Muscle of leg (tissue), 11 donors: ENCODE measurements around the gene DACT2. TPM values are rescaled to one million over a fixed set of nuclear protein-coding genes. Genes with fewer than 3 reads are reported as not detected.

ENCODE experiments used
- DNase-seq: peaks from one replicate; pipeline ENCODE4 v3.0.0; 2013
- H3K27ac ChIP-seq: one replicate; pipeline ENCODE4 v1.5.1; 2013; ENCODE audit warnings: mild to moderate bottlenecking, low read length, control low read depth
- H3K27me3 ChIP-seq: one replicate; pipeline ENCODE4 v1.6.1; 2013; ENCODE audit warnings: low read length; ENCODE audit not compliant: control insufficient read depth, insufficient read depth
- H3K36me3 ChIP-seq: one replicate; pipeline ENCODE4 v1.6.1; 2013; ENCODE audit warnings: low read length; ENCODE audit not compliant: control insufficient read depth, insufficient read depth
- H3K4me1 ChIP-seq: one replicate; pipeline ENCODE4 v1.6.1; 2013; ENCODE audit warnings: low read length; ENCODE audit not compliant: control insufficient read depth, insufficient read depth
- H3K4me3 ChIP-seq: one replicate; pipeline ENCODE4 v1.5.1; 2013; ENCODE audit warnings: low read length, control low read depth
- H3K9me3 ChIP-seq: replicated peaks from 2 replicates; pipeline ENCODE4 v1.6.1; 2013; ENCODE audit warnings: low read depth, low read length; ENCODE audit not compliant: control insufficient read depth
- WGBS: methylation state at CpG from one replicate; pipeline ENCODE4 v1.1.5; 2013; ENCODE audit warnings: missing lambda C conversion rate; ENCODE audit not compliant: insufficient coverage; 5-methylcytosine and 5-hydroxymethylcytosine counted together
- polyA plus RNA-seq, 8 donors: library from polyadenylated mRNA; unstranded; fragments of 120-200 nt; gene quantifications; one replicate each; pipeline versions ENCODE4 v1.2.1 to v1.2.3, GENCODE V29; 2013; ENCODE audit warnings: inconsistent platforms in 1 of 8, low replicate concordance in 1 of 8; ENCODE audit not compliant: insufficient read length in 8 of 8, insufficient read depth in 1 of 8
- total RNA-seq: library from RNA; stranded (reverse); fragments of 120-200 nt; gene quantifications from one replicate; pipeline ENCODE4 v1.2.4, GENCODE V29; 2013

Gene DACT2
- total and polyA plus RNA-seq, 9 donors, result 0.79 to 3.7 (median 1.9) TPM

DNA sequence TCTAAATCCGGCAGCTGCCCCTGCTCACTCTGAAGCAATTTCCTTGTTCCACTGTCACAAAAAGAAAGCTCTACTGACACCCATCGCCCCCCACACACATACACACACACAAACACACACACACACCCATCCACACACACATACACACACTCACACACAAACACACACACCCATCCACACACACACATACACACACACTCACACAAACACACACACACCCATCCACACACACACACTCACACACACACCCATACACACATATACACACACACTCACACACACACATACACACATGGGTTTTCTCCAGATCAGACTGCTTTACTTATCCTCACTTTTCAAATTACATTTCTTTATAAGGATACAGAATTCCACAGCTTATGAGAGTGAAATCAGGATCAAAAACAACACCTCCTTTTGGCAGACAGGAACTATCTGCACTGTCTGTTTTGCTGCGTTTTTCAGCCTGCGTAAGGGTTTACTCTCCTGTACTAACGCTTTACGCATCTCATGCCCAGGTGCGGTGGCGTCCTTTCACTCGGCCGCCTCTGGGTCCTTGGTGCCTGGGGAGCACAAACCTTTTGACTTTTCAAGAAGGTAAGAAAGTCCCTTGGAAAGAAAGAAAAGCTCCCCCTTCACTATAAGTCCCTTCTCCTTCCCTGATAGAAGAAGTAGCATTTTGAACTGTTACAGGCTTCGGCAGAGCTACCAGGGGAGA, 8.0 kb downstream of the DACT2 start:
- WGBS, result 82% methylated on average over 7 of the region's 11 CpGs
- Histone ChIP-seq H3K27me3 (peaks cover 14% of the 10 kb centered on the region), H3K4me1 (peaks cover 15% of the 10 kb centered on the region), H3K36me3 (no peaks in the 10 kb centered on the region), H3K27ac (no peak overlapping the region), H3K4me3 (no peak overlapping the region), H3K9me3 (no peaks in the 10 kb centered on the region)
- DNase-seq, result no peak

DNA sequence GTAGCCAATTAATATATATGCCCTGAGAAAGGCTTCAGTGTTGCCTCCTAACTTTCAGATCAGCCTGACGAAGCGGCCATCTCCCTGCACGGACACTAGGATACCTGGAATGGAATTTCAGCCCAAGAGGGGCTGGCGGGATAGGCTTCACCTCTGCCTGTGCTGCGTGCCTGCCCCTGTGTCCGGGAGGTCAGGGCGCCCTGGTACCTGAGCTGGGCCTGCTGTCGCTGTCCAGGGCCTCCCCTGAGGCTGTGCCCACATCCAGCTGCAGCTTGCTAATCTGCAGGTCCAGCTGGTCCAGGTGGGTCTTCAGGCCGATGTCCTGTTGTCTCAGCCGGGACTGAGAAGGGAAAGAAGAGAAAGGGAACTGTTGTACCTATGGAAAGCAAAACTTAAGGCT, 8.6 kb downstream of the DACT2 start:
- no peak for DNase-seq
- Histone ChIP-seq H3K4me1 (peaks cover 15% of the 10 kb centered on the region), H3K36me3 (no peaks in the 10 kb centered on the region), H3K4me3 (no peak overlapping the region), H3K27me3 (peaks cover 15% of the 10 kb centered on the region), H3K9me3 (no peaks in the 10 kb centered on the region), H3K27ac (no peak overlapping the region)
- 79% methylated on average over 10 of the region's 10 CpGs for WGBS

DNA sequence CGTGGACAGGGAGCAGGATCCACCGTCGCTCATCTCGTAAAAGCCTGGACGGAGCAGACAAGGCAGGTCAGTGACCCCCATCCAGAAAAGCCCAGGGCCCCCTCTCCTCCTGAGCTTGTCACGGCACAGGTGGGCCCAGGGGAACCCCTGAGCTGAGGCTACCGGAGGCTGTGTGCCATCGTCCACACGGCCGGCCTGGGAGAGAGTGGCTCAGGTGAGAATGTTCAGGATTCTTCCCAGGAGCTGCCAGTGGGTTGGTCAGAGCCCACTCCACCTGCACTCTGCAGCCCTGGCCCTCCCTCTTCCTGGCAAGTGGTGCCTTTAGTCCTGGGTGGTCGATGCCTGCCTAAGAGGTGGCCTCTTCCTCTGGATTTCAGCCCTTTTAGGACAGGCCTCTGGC, 9.2 kb downstream of the DACT2 start:
- H3K4me3 ChIP-seq, result no peak overlapping the region
- WGBS, result 79% methylated on average over 9 of the region's 11 CpGs
- H3K36me3 ChIP-seq, result no peaks in the 10 kb centered on the region
- H3K4me1 ChIP-seq, result peaks cover 15% of the 10 kb centered on the region
- H3K27me3 ChIP-seq, result peaks cover 18% of the 10 kb centered on the region
- no peak for DNase-seq
- H3K9me3 ChIP-seq, result no peaks in the 10 kb centered on the region
- no peak overlapping the region for H3K27ac ChIP-seq

DNA sequence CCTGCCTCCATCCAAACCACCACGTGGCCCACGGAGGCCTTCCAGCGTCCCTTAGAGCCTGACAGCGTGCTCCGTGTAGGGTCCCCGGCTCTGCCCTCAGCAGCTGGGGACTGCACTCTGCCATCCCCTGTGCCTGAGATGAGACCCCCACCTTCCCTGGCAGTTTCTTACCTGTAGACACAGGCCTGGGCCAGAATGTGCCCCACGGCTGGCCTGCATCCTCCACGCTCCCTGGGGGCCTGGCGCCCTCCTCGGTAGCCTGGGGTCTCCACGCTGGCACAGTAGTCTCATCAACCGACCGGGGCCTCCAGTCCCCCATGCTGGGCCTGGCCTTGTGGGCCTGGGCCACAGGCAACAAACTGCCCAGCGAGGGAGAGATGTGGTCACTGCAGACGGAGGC, 9.6 kb downstream of the DACT2 start:
- Histone ChIP-seq H3K4me3 (no peak overlapping the region), H3K27ac (no peak overlapping the region), H3K4me1 (peaks cover 13% of the 10 kb centered on the region), H3K27me3 (peaks cover 17% of the 10 kb centered on the region), H3K9me3 (no peaks in the 10 kb centered on the region), H3K36me3 (no peaks in the 10 kb centered on the region)
- 88% methylated on average over 15 of the region's 15 CpGs for WGBS
- DNase-seq, result no peak

DNA sequence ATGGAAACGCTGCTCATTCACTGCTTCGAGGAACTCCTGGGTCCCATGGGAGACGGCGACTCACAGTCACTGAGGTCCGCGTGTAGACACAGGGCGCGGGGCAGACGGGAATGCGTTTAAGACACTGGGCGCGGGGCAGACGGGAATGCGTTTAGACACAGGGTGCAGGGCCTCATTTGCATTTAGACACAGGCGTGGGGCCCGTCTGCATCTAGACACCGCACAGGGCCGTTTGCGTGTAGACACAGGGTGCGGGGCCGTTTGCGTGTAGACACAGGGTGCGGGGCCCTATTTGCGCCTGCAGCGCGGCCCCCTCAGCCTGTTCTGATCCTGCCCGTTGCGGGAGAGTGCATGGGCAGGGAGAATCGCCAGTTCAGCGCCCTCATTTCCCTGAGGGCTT, 10.4 kb downstream of the DACT2 start:
- 91% methylated on average over 30 of the region's 30 CpGs for WGBS
- peaks cover 15% of the 10 kb centered on the region for H3K27me3 ChIP-seq
- H3K4me3 ChIP-seq, result no peak overlapping the region
- H3K4me1 ChIP-seq, result peaks cover 5% of the 10 kb centered on the region
- no peak for DNase-seq
- H3K9me3 ChIP-seq, result no peaks in the 10 kb centered on the region
- no peaks in the 10 kb centered on the region for H3K36me3 ChIP-seq
- H3K27ac ChIP-seq, result no peak overlapping the region

DNA sequence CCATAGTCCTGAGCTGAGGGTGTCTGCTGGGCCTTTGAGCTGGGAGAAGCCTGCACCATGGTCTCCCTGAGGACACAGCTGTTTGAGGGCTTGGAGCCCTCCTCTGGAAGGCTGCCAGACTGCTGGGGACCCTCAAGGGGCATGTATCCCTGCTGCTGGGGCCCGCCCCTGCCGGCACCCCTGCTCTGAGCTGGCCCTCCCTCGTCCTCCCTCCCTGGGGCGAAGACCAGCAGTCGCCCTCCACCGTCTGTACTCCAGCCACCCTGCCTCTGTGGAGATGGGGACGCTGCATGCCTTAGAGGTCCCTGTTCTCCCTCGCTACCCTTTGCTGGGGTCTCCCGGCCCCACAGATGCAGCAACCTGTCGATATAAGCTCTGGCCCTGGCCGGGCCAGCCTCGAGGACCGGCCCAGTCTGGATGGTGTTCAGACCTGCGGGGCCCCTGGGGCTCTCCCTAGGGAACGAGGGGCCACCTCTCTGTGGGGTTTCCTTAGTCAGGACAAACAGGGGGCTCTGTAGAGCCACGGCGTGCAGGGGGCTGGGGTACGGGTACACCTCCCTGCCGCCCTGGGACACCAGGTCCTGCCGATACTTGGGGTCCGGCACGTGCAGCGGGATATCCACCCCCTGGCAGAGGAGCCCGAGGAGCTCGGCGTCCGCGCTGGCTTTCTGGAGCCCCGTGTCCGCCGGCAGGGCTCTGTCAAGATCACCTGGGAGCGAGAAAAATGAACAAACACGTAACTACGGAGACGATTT, 11.0 kb downstream of the DACT2 start:
- H3K27me3 ChIP-seq, result peaks cover 10% of the 10 kb centered on the region
- no peaks in the 10 kb centered on the region for H3K36me3 ChIP-seq
- H3K9me3 ChIP-seq, result no peaks in the 10 kb centered on the region
- H3K4me3 ChIP-seq, result no peak overlapping the region
- no peak overlapping the region for H3K27ac ChIP-seq
- DNase-seq, result no peak
- H3K4me1 ChIP-seq, result no peaks in the 10 kb centered on the region
- 90% methylated on average over 35 of the region's 35 CpGs for WGBS

DNA sequence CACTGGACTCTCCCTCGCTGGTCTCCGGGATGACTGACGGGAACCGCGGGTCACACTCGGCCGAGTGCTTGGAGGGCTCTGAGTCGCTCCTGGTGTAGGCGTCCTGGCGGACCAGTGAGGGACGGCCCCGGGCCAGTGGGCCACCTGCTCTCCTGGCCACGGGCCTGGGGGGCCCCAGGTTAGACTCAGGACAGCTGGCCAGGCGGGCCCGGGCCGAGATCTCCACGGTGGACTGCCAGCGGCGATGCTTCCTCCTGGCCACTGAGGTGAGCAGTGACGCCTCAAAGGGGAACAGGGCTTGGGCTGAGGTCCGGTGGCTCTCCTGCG, 11.9 kb downstream of the DACT2 start:
- Histone ChIP-seq H3K9me3 (no peaks in the 10 kb centered on the region), H3K36me3 (no peaks in the 10 kb centered on the region), H3K4me1 (peaks cover 4% of the 10 kb centered on the region), H3K4me3 (no peak overlapping the region), H3K27me3 (peaks cover 11% of the 10 kb centered on the region), H3K27ac (no peak overlapping the region)
- 93% methylated on average over 21 of the region's 22 CpGs for WGBS
- no peak for DNase-seq

DNA sequence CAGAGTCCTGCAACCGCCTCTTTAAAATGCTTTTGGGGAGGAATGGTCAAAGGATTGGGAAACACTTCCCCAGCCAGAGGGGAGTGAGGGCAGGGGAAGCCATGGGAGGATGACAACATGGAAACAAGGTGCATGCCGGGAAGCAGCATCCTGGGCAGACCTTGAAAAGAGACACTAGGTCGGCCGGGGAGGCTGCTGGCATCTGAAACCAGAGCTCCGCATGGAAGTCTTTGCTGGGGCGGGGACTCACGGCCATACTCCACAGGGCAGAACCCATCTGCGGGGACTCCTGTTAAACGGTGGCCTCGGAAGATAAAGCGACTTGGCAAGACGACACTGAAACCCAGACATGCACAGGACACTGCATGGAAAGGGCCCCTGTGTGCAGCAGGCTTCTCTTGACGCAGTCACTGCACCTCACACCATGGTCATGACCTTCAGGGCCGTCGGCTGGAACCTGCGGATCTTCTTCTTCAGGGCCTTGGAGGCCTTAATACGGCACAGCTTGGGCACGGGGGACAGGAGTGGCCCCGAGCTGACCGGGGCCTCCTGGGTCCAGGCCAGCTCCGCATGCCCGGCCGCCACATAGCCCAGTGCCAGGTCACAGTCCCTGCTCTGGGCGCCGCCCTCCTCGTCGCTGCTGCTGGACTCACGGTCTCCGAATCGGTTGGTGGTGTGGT, 12.4 kb downstream of the DACT2 start:
- Histone ChIP-seq H3K27ac (no peak overlapping the region), H3K36me3 (no peaks in the 10 kb centered on the region), H3K4me3 (no peak overlapping the region), H3K27me3 (peaks cover 9% of the 10 kb centered on the region), H3K4me1 (peaks cover 6% of the 10 kb centered on the region), H3K9me3 (no peaks in the 10 kb centered on the region)
- WGBS, result 88% methylated on average over 29 of the region's 30 CpGs
- DNase-seq, result no peak

DNA sequence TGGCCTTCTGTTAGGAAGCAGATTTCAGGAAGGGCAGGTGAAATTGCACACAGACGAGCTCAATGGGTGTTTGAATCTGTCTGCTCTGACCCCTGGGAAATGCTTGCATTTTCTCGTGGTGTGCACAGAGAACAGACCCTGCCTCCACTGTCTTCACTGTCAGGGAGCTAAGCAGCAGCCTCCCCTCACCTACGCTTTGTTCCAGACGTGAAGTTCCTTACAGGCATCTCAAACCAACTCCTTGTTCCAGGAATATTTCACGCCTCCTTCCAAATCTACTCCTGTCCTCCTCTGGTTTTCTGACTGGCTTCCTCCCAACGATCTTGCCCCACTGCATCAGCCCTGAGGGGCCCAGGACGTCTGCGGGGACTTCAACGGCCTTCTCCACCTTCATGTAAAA, 13.7 kb downstream of the DACT2 start:
- H3K27me3 ChIP-seq, result peaks cover 18% of the 10 kb centered on the region
- peaks cover 6% of the 10 kb centered on the region for H3K4me1 ChIP-seq
- WGBS, result 63% methylated on average over 8 of the region's 9 CpGs
- H3K27ac ChIP-seq, result no peak overlapping the region
- H3K9me3 ChIP-seq, result no peaks in the 10 kb centered on the region
- no peak overlapping the region for H3K4me3 ChIP-seq
- no peaks in the 10 kb centered on the region for H3K36me3 ChIP-seq
- DNase-seq, result no peak

DNA sequence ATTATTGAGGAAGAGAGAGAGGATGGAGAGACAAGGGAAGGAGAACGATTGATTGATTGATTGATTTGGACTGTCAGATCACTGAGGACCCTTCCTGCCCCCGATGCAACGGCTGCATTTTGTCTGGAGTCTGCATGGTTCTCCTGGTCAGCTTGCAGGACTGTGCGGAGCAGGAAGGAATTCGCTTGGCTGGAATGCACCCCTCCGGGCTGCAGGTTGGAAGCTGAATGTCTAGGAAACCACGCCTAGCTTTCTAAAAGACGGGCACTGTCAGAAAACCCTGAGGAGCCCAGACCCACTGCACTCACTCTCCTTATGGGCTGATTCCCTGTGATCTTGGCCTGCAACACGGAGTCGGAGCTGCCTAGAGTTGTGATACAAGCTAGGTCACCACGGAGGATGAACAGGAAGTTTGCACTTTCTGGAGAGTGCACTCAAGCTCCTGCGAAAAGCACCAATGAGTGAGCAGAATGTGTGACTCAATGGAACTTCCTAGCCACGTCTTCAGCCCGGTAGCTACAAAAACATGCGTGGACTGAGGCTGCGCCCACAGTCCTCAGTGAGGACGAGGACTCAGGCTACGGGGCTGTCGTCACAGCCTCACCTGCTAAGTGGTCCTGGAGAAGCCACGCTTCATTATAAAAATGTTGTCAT, 14.4 kb downstream of the DACT2 start:
- Histone ChIP-seq H3K27me3 (peaks cover 18% of the 10 kb centered on the region), H3K4me3 (no peak overlapping the region), H3K4me1 (peaks cover 6% of the 10 kb centered on the region), H3K36me3 (no peaks in the 10 kb centered on the region), H3K27ac (no peak overlapping the region), H3K9me3 (no peaks in the 10 kb centered on the region)
- DNase-seq, result no peak
- 78% methylated on average over 18 of the region's 20 CpGs for WGBS
